Bronchial epithelial cell (primary cell): Measurements from ENCODE around the gene KASH5. TPM values are rescaled to one million over a fixed set of nuclear protein-coding genes. Genes with fewer than 3 reads are reported as not detected.

ENCODE experiments used
- DNase-seq: peaks from one replicate; pipeline ENCODE4 v3.0.0-alpha.2; 2010; ENCODE audit warnings: low read depth
- FAIRE-seq: peaks from 2 replicates; lab custom pipeline; 2011; peaks lifted over from hg19 to GRCh38; lab: Jason Lieb, UNC
- H3K27me3 ChIP-seq: 2 replicates; pipeline ENCODE4 v1.5.1; 2011; ENCODE audit warnings: low read length; ENCODE audit not compliant: control insufficient read depth, insufficient read depth
- H3K36me3 ChIP-seq: 2 replicates; pipeline ENCODE4 v1.5.1; 2011; ENCODE audit warnings: low read length; ENCODE audit not compliant: control insufficient read depth, insufficient read depth
- H3K4me3 ChIP-seq: 2 replicates; pipeline ENCODE4 v1.5.1; 2011; ENCODE audit warnings: mild to moderate bottlenecking, low read depth, low read length, control low read depth
- CTCF ChIP-seq: IDR thresholded peaks from 2 replicates; pipeline ENCODE4 v1.5.1; 2011; ENCODE audit warnings: mild to moderate bottlenecking, moderate library complexity, low read length, control low read depth, inconsistent platforms; ENCODE audit not compliant: insufficient read depth, severe bottlenecking
- total RNA-seq: library from RNA; depleted of rRNA; stranded (reverse); fragments of >200 nt; gene quantifications from 2 replicates; pipeline ENCODE4 v1.2.1, GENCODE V29; 2014

Gene KASH5
- total RNA-seq, 1 donor from 2014 or later, result not detected

- FAIRE-seq (no peak), DNase-seq (no peak)
- H3K4me3 ChIP-seq, result no peak overlapping the region
- peaks cover 35% of the 10 kb centered on the region for H3K27me3 ChIP-seq
- no peak for TF ChIP-seq CTCF
- no peaks in the 10 kb centered on the region for H3K36me3 ChIP-seq
These were observed 31.1 kb downstream of the KASH5 start for GRCh38 chr19:49419173-49419572.

- no peak overlapping the region for H3K4me3 ChIP-seq
- no peak for TF ChIP-seq CTCF
- FAIRE-seq (no peak), DNase-seq (no peak)
- H3K36me3 ChIP-seq, result no peaks in the 10 kb centered on the region
- peaks cover 36% of the 10 kb centered on the region for H3K27me3 ChIP-seq
These were observed 32.2 kb downstream of the KASH5 start for GRCh38 chr19:49420227-49420626.

GRCh38 chr19:49421039-49421877 is 33.2 kb downstream of the KASH5 start:
- FAIRE-seq (no peak), DNase-seq (peak; percentile 43)
- H3K27me3 ChIP-seq, result peaks cover 46% of the 10 kb centered on the region
- H3K4me3 ChIP-seq, result no peak overlapping the region
- no peak for TF ChIP-seq CTCF
- no peaks in the 10 kb centered on the region for H3K36me3 ChIP-seq

- TF ChIP-seq CTCF, result no peak
- no peak for FAIRE-seq
- no peaks in the 10 kb centered on the region for H3K36me3 ChIP-seq
- H3K4me3 ChIP-seq, result no peak overlapping the region
- DNase-seq, result no peak
- H3K27me3 ChIP-seq, result peaks cover 47% of the 10 kb centered on the region
These were observed 33.8 kb downstream of the KASH5 start for GRCh38 chr19:49421878-49422202.

- H3K4me3 ChIP-seq, result no peak overlapping the region
- DNase-seq, result no peak
- peak; percentile 44 for TF ChIP-seq CTCF
- FAIRE-seq, result no peak
- H3K36me3 ChIP-seq, result no peaks in the 10 kb centered on the region
- peaks cover 44% of the 10 kb centered on the region for H3K27me3 ChIP-seq
These were observed 34.5 kb downstream of the KASH5 start for GRCh38 chr19:49422407-49423070.
